ENCODE data around the gene DAPK2.

DAPK2 gene

GRCh38 chr15:63881431-63881830 is 164.9 kb downstream of the DAPK2 start:
- TF ChIP-seq SIN3A (IDR thresholded peaks at IDR 0.05; ENCODE audit: borderline replicate concordance, insufficient read depth, low read length) (no peak), FOXP2 (optimal IDR thresholded peaks at IDR 0.05; ENCODE audit: borderline replicate concordance, extremely low read depth, extremely low read length, insufficient read depth) (no peak), TAF1 (IDR thresholded peaks at IDR 0.05; ENCODE audit: borderline replicate concordance, insufficient read depth, low read length) (no peak), REST (IDR thresholded peaks at IDR 0.05; ENCODE audit: insufficient read depth in 1 of 2, low read depth in 2 of 2, low read length in 2 of 2) (no peak), POLR2AphosphoS5 (IDR thresholded peaks at IDR 0.05; ENCODE audit: low read depth, low read length) (no peak)

GRCh38 chr15:63880744-63881143 is 165.5 kb downstream of the DAPK2 start:
- TF ChIP-seq FOXP2 (optimal IDR thresholded peaks at IDR 0.05; ENCODE audit: borderline replicate concordance, extremely low read depth, extremely low read length, insufficient read depth) (no peak), TAF1 (IDR thresholded peaks at IDR 0.05; ENCODE audit: borderline replicate concordance, insufficient read depth, low read length) (no peak), POLR2AphosphoS5 (IDR thresholded peaks at IDR 0.05; ENCODE audit: low read depth, low read length) (no peak), REST (IDR thresholded peaks at IDR 0.05; ENCODE audit: insufficient read depth in 1 of 2, low read depth in 2 of 2, low read length in 2 of 2) (no peak), SIN3A (IDR thresholded peaks at IDR 0.05; ENCODE audit: borderline replicate concordance, insufficient read depth, low read length) (no peak)

- no peak for TF ChIP-seq REST (IDR thresholded peaks at IDR 0.05; ENCODE audit: insufficient read depth in 1 of 2, low read depth in 2 of 2, low read length in 2 of 2)
- no peak for TF ChIP-seq FOXP2 (optimal IDR thresholded peaks at IDR 0.05; ENCODE audit: borderline replicate concordance, extremely low read depth, extremely low read length, insufficient read depth)
- TF ChIP-seq TAF1 (IDR thresholded peaks at IDR 0.05; ENCODE audit: borderline replicate concordance, insufficient read depth, low read length), result no peak
- no peak for TF ChIP-seq SIN3A (IDR thresholded peaks at IDR 0.05; ENCODE audit: borderline replicate concordance, insufficient read depth, low read length)
- no peak for TF ChIP-seq POLR2AphosphoS5 (IDR thresholded peaks at IDR 0.05; ENCODE audit: low read depth, low read length)
Observed at GRCh38 chr15:63879995-63880394, 166.3 kb downstream of the DAPK2 start.

GRCh38 chr15:63879211-63879610 is 167.1 kb downstream of the DAPK2 start:
- TF ChIP-seq SIN3A (IDR thresholded peaks at IDR 0.05; ENCODE audit: borderline replicate concordance, insufficient read depth, low read length) (no peak), REST (IDR thresholded peaks at IDR 0.05; ENCODE audit: insufficient read depth in 1 of 2, low read depth in 2 of 2, low read length in 2 of 2) (no peak), FOXP2 (optimal IDR thresholded peaks at IDR 0.05; ENCODE audit: borderline replicate concordance, extremely low read depth, extremely low read length, insufficient read depth) (no peak), POLR2AphosphoS5 (IDR thresholded peaks at IDR 0.05; ENCODE audit: low read depth, low read length) (no peak), TAF1 (IDR thresholded peaks at IDR 0.05; ENCODE audit: borderline replicate concordance, insufficient read depth, low read length) (no peak)

Data from PFSK-1 (cell line).